Measurements from ENCODE around the gene SYNDIG1L.

Gene SYNDIG1L

GRCh38 chr14:74368026-74368425 lies 58.0 kb downstream of the SYNDIG1L start:
- no peak for DNase-seq (ENCODE audit: low read depth)
- H3K4me3 ChIP-seq (ENCODE audit: control insufficient read depth, low read depth, low read length): no peak overlapping the region
- TF ChIP-seq CTCF (conservative IDR thresholded peaks at IDR 0.05; ENCODE audit: control insufficient read depth, insufficient read depth, low read depth, low read length): no peak

- no peak for DNase-seq (ENCODE audit: low read depth)
- no peak overlapping the region for H3K4me3 ChIP-seq (ENCODE audit: control insufficient read depth, low read depth, low read length)
- no peak for TF ChIP-seq CTCF (conservative IDR thresholded peaks at IDR 0.05; ENCODE audit: control insufficient read depth, insufficient read depth, low read depth, low read length)
Observed at GRCh38 chr14:74364271-74364880, 61.6 kb downstream of the SYNDIG1L start.

- no peak overlapping the region for H3K4me3 ChIP-seq (ENCODE audit: control insufficient read depth, low read depth, low read length)
- DNase-seq (ENCODE audit: low read depth): peak; percentile 74
- TF ChIP-seq CTCF (conservative IDR thresholded peaks at IDR 0.05; ENCODE audit: control insufficient read depth, insufficient read depth, low read depth, low read length): peak; percentile 99
Observed at GRCh38 chr14:74362361-74362915, 63.6 kb downstream of the SYNDIG1L start.

GRCh38 chr14:74360163-74360562 lies 65.8 kb downstream of the SYNDIG1L start:
- TF ChIP-seq CTCF (conservative IDR thresholded peaks at IDR 0.05; ENCODE audit: control insufficient read depth, insufficient read depth, low read depth, low read length): no peak
- no peak overlapping the region for H3K4me3 ChIP-seq (ENCODE audit: control insufficient read depth, low read depth, low read length)
- DNase-seq (ENCODE audit: low read depth): no peak

- no peak for TF ChIP-seq CTCF (conservative IDR thresholded peaks at IDR 0.05; ENCODE audit: control insufficient read depth, insufficient read depth, low read depth, low read length)
Observed at GRCh38 chr14:74358176-74358829, 67.7 kb downstream of the SYNDIG1L start.

GRCh38 chr14:74357585-74357984 lies 68.4 kb downstream of the SYNDIG1L start:
- no peak overlapping the region for H3K4me3 ChIP-seq (ENCODE audit: control insufficient read depth, low read depth, low read length)
- no peak for DNase-seq (ENCODE audit: low read depth)
- no peak for TF ChIP-seq CTCF (conservative IDR thresholded peaks at IDR 0.05; ENCODE audit: control insufficient read depth, insufficient read depth, low read depth, low read length)

More at GRCh38 chr14:74358176-74358829, 67.7 kb downstream of the SYNDIG1L start:
- DNase-seq (ENCODE audit: low read depth): no peak
- no peak overlapping the region for H3K4me3 ChIP-seq (ENCODE audit: control insufficient read depth, low read depth, low read length)
